NCI-H2196 (cell line): ENCODE results near the gene FKRP.
A peak's percentile ranks its signal among the peaks of the same experiment; 100 is the strongest.

ENCODE experiments used
- DNase-seq: peaks from one replicate; lab custom pipeline; 2025; ENCODE audit not compliant: unreplicated experiment; lab: John Stamatoyannopoulos, UW

FKRP gene

DNA sequence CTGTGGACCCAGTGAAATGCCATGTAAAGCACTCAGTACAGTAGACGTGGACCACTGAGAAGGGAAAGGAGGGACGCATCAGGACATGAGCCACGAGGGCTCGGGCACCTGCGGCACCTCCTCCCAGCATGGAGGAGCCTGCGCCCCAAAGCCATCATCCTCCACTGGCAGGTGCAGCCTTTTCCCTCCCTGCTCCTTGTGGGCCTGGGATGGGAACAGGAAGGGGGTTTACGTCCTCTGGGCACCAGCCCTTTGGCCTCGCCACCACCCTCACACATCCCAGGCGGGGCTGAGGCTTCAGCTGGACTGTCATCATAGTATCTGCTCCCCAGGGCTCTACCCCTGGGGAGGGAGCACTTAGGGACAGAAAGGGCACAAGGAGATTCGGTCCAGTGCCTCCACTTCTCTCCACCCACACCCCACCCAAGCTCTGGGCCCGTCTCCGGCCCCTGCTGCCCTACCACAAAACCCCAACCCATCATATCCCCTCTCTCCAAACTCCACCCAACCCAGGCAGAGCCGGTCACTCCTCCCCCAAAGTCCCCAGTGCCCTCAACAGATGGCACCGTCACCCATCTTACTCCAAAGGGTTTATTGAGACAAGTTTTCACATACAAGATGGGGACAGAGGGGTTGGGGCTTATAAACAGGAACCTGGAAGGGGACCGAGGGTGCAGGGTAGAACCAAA lies 26.8 kb upstream of the FKRP start:
- DNase-seq = no peak

GRCh38 chr19:46719629-46720502 lies 26.0 kb upstream of the FKRP start:
- no peak for DNase-seq

DNA sequence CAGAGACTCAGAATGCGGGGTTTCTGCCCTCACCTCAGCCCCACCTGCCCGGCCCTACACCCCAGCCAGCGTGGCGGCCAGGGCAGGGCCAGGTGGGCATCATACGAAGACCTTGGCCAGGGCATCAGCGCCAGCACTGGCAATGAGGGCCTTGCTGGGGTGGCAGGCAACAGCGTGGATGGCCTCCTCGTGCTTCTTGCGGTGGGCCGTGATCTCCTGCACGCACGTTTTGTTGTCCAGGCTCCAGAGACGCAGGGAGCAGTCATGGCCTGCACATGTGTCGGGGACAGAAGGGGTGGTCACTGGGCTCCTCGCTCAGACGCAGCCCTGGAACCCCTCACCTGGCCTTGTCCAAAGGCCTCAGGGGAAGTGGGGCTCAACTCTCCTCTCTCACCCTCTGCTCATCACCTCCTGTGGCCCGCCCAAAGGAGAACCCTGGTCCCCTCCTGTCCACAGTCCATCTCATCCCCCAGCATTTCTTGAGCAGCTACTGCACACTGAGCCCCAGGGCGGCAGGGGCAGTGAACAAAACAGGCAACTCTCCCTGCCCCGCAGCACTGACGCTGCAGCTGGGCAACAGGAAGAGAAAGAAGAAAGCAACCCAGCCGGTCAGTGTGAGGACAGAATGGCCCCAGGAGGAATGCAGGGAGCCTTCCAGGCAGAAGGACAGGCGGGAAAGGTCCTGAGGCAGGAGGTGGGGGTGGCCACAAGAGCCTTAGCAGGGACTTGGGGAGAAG lies 25.2 kb upstream of the FKRP start:
- no peak for DNase-seq

GRCh38 chr19:46721269-46722003 lies 24.4 kb upstream of the FKRP start:
- no peak for DNase-seq

- no peak for DNase-seq
Measured at GRCh38 chr19:46722004-46722380, 23.9 kb upstream of the FKRP start.

DNA sequence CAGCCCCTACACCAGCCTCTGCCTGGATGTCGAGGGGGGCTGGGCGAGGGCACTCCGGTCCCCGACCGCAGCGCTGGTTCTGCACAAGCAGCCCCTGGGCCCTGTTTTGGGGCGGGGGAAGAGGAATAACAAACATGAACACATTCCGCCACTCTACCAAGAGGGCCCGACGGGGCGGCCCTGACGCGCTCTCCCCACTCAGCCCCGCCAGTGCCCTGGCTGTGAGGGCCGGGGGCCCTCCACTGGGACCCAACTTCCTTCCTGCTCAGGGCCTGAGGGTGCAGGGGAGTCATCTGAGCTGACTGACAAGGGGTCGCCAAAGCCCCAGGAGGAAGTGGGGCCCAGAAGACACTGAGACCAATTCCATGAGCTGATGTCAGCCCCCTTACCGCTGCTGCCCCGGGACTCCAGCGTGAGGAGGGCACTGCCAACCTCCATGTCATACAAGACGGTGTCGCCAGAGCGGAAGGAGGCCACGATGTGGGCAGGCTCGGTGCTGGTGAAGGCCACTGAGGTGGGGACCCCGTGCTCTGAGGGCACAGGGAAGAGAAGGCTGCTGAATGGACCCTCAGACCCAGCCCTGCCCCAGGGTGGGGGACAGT lies 23.3 kb upstream of the FKRP start:
- no peak for DNase-seq

DNA sequence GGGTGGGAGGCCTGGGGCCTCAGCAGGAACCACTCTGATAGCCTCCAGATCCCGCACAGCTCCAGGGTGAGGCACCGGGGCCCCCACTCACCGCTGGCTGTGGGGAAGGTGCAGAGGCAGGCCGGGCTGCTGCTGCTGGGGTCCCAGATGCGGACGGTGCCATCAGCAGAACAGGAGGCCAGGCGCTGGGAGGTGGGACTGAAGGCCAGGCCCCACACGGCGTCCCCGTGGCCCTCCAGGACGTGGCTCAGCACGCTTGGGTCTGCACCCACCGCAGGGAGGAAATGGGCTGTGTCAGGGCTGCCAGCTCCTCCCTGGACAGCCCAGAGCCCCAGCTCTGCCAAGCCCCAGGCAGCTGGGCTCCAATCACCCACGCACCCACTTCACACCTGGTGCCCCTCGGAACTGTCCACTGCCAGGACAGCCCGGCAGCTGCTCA lies 22.8 kb upstream of the FKRP start:
- no peak for DNase-seq

DNA sequence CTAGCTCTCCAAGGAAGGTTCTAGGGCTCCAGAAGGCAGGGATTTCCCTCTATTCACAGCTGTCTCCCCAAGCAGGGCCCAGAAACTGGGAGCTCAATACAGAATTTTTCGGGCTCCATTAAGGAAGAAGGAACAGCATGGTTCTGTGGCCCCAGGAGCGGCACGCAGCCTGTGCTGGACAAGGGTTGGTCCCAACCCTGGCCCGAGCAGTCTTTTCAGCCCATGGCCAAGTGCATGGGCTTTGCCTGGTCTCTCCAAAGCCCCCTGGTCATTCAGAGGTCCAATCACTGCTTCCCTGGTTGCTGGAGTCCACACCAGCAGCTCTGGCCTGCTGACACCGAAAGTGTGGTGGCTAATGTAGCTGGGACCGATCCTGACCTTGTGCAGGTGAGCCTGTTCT lies 22.4 kb upstream of the FKRP start:
- no peak for DNase-seq

- no peak for DNase-seq
Measured at GRCh38 chr19:46724468-46724867, 21.4 kb upstream of the FKRP start.

GRCh38 chr19:46725036-46725820 lies 20.6 kb upstream of the FKRP start:
- DNase-seq = no peak

DNA sequence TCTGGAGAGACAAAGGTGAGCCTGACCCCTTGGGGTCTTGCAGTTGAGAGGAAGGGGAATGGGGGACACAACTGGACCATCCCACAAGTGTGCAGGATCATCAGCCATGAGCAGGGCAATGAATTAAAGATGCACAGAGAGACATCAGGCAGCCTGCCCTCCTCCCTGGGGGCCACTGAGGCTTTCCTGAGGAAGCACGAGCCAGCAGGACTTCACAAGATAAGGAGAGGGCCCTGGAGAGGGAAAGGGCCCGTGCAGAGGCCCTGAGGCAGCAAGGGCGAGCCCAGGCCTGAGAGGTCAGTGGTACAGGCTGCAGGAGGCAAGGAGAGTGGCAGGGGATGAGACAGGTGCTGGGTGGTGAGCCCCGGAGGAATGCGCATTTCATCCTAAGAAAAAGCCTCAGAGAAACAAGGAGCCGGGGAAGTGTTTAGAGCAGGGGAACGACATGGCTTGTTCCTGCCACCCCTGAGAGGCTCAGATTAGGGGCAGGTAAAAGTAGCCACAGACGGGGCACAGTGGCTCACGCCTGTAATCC lies 19.9 kb upstream of the FKRP start:
- no peak for DNase-seq

GRCh38 chr19:46726551-46726950 lies 19.3 kb upstream of the FKRP start:
- no peak for DNase-seq

DNA sequence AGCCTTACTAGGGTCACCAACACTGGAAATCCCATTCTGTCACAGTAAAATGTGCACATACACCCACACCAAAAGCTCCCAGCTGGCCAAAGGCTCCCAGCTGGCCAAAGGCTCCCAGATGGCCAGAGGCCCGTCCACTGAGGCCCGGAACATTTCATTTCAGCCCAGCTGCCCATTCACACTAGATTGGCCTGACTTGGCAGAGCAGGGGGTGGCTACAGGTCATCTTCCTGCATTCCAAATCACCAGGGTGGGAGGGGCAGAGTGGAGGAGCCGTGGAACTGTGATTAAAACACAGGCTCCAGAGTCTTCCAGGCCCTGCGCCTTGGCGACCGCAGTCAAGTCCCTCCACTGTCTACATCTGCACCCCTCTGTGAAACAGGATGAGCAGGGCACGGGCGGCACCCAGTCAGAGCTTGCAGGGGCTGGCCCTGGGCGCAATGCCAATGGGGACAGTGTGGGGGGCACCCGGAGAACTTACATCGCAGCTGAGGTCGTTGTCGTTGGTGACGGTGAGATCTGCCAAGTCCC lies 18.8 kb upstream of the FKRP start:
- no peak for DNase-seq

DNA sequence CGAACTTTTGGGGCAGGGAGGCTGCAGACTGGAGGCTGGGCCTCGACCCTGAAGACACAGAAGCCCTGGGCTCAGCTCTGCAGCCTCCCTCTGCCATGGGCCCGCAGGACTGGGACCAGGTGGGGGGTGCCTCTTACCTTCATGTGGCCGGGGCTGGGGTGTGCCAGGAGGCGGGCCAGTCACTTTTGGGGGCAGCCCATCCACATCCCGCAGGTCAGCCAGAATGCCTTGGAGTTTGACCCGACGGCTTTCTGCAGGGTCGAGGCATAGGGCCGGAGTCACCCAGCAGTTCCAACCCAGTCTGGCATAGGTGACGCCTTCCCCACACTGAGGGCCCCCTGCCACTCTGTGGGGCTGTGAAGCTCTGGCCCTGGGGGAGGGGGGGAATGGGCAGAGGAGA lies 18.1 kb upstream of the FKRP start:
- DNase-seq = no peak

- DNase-seq = no peak
Measured at GRCh38 chr19:46728208-46728607, 17.6 kb upstream of the FKRP start.

GRCh38 chr19:46728693-46729339 lies 17.0 kb upstream of the FKRP start:
- peak; percentile 73 for DNase-seq

- no peak for DNase-seq
Measured at GRCh38 chr19:46729696-46730095, 16.2 kb upstream of the FKRP start.

DNA sequence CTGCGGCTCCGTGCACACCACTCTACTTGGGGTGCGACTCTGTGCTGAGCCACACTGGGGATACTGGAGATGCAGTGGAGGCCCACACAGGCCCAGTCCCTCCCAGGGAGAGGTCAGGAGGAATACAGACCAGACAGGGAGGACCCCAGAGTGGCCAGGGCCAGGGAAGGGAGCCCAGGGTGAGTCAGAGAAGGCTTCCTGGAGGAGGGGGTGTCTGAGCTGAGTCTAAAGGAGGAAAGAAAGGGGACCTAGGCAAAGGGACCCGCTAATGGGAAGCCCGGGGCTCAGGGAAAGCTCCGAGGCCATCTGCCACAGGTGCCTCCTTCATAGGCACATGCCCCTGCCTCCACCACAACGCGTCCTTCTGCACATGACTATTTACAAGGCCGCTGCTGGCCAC lies 15.7 kb upstream of the FKRP start:
- DNase-seq = no peak

DNA sequence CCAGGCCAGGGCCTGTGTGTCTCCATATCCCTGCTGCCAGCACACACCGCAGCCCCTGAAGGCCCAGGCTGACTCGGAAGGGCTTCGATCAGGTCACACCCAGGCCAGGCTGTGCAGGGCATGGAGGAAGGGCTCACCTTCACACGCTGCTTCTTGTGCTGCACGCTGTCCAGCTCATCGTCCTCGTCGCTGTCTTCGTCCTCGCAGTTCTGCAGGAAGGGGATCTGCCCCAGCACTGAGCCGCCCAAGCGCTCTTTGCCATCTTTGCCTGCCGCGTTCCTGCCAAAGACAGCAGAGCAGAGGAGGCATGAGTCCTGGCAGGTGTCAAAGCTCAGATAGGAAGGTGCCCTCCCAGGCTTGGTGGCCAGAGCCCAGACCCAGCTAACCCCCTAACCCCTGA lies 15.3 kb upstream of the FKRP start:
- no peak for DNase-seq
